ENCODE measurements around the gene GALNT1.
A peak's percentile ranks its signal among the peaks of the same experiment; 100 is the strongest.

GALNT1 gene

GRCh38 chr18:35581898-35582641 is 530 bp downstream of the GALNT1 start:
- DNase-seq (ENCODE audit: insufficient read length, low spot score) (no peak), FAIRE-seq (peak; percentile 33)
- TF ChIP-seq POLR2A (IDR thresholded peaks at IDR 0.05; ENCODE audit: low read depth, low read length) = no peak
- TF ChIP-seq PAX5 (IDR thresholded peaks at IDR 0.05; ENCODE audit: insufficient read depth, low read length, severe bottlenecking) = no peak
- no peak for TF ChIP-seq POU2F2 (IDR thresholded peaks at IDR 0.05; ENCODE audit: low read depth, low read length)
- TF ChIP-seq TAF1 (IDR thresholded peaks at IDR 0.05; ENCODE audit: low read depth, low read length) = no peak
- TF ChIP-seq SPI1 (IDR thresholded peaks at IDR 0.05; ENCODE audit: low read depth, low read length) = no peak
- TF ChIP-seq POLR2AphosphoS5 (IDR thresholded peaks at IDR 0.05; ENCODE audit: low read depth, low read length) = no peak

GRCh38 chr18:35582899-35583558 is 1.5 kb downstream of the GALNT1 start:
- no peak for DNase-seq (ENCODE audit: insufficient read length, low spot score)
- TF ChIP-seq SPI1 (IDR thresholded peaks at IDR 0.05; ENCODE audit: low read depth, low read length) = no peak
- TF ChIP-seq POLR2AphosphoS5 (IDR thresholded peaks at IDR 0.05; ENCODE audit: low read depth, low read length) = no peak
- no peak for TF ChIP-seq PAX5 (IDR thresholded peaks at IDR 0.05; ENCODE audit: insufficient read depth, low read length, severe bottlenecking)
- no peak for TF ChIP-seq POLR2A (IDR thresholded peaks at IDR 0.05; ENCODE audit: low read depth, low read length)
- no peak for TF ChIP-seq TAF1 (IDR thresholded peaks at IDR 0.05; ENCODE audit: low read depth, low read length)
- no peak for TF ChIP-seq POU2F2 (IDR thresholded peaks at IDR 0.05; ENCODE audit: low read depth, low read length)
- FAIRE-seq = peak; percentile 50

GRCh38 chr18:35584735-35585134 is 3.2 kb downstream of the GALNT1 start:
- FAIRE-seq = no peak
- TF ChIP-seq PAX5 (IDR thresholded peaks at IDR 0.05; ENCODE audit: insufficient read depth, low read length, severe bottlenecking) (no peak), POLR2A (IDR thresholded peaks at IDR 0.05; ENCODE audit: low read depth, low read length) (no peak), SPI1 (IDR thresholded peaks at IDR 0.05; ENCODE audit: low read depth, low read length) (no peak), POLR2AphosphoS5 (IDR thresholded peaks at IDR 0.05; ENCODE audit: low read depth, low read length) (no peak), POU2F2 (IDR thresholded peaks at IDR 0.05; ENCODE audit: low read depth, low read length) (no peak), TAF1 (IDR thresholded peaks at IDR 0.05; ENCODE audit: low read depth, low read length) (no peak)
- no peak for DNase-seq (ENCODE audit: insufficient read length, low spot score)

- no peak for TF ChIP-seq SPI1 (IDR thresholded peaks at IDR 0.05; ENCODE audit: low read depth, low read length)
- TF ChIP-seq PAX5 (IDR thresholded peaks at IDR 0.05; ENCODE audit: insufficient read depth, low read length, severe bottlenecking) = no peak
- no peak for TF ChIP-seq TAF1 (IDR thresholded peaks at IDR 0.05; ENCODE audit: low read depth, low read length)
- no peak for TF ChIP-seq POU2F2 (IDR thresholded peaks at IDR 0.05; ENCODE audit: low read depth, low read length)
- TF ChIP-seq POLR2A (IDR thresholded peaks at IDR 0.05; ENCODE audit: low read depth, low read length) = no peak
- no peak for TF ChIP-seq POLR2AphosphoS5 (IDR thresholded peaks at IDR 0.05; ENCODE audit: low read depth, low read length)
- FAIRE-seq = no peak
- DNase-seq (ENCODE audit: insufficient read length, low spot score) = no peak
Observed at GRCh38 chr18:35585608-35586007, 4.1 kb downstream of the GALNT1 start.

GRCh38 chr18:35588122-35588521 is 6.6 kb downstream of the GALNT1 start:
- no peak for TF ChIP-seq POLR2AphosphoS5 (IDR thresholded peaks at IDR 0.05; ENCODE audit: low read depth, low read length)
- TF ChIP-seq TAF1 (IDR thresholded peaks at IDR 0.05; ENCODE audit: low read depth, low read length) = no peak
- TF ChIP-seq SPI1 (IDR thresholded peaks at IDR 0.05; ENCODE audit: low read depth, low read length) = no peak
- no peak for TF ChIP-seq PAX5 (IDR thresholded peaks at IDR 0.05; ENCODE audit: insufficient read depth, low read length, severe bottlenecking)
- no peak for TF ChIP-seq POU2F2 (IDR thresholded peaks at IDR 0.05; ENCODE audit: low read depth, low read length)
- TF ChIP-seq POLR2A (IDR thresholded peaks at IDR 0.05; ENCODE audit: low read depth, low read length) = no peak
- no peak for DNase-seq (ENCODE audit: insufficient read length, low spot score)
- FAIRE-seq = no peak

GRCh38 chr18:35588995-35589394 is 7.5 kb downstream of the GALNT1 start:
- no peak for TF ChIP-seq PAX5 (IDR thresholded peaks at IDR 0.05; ENCODE audit: insufficient read depth, low read length, severe bottlenecking)
- TF ChIP-seq SPI1 (IDR thresholded peaks at IDR 0.05; ENCODE audit: low read depth, low read length) = no peak
- no peak for TF ChIP-seq TAF1 (IDR thresholded peaks at IDR 0.05; ENCODE audit: low read depth, low read length)
- TF ChIP-seq POLR2A (IDR thresholded peaks at IDR 0.05; ENCODE audit: low read depth, low read length) = no peak
- TF ChIP-seq POLR2AphosphoS5 (IDR thresholded peaks at IDR 0.05; ENCODE audit: low read depth, low read length) = no peak
- no peak for TF ChIP-seq POU2F2 (IDR thresholded peaks at IDR 0.05; ENCODE audit: low read depth, low read length)
- DNase-seq (ENCODE audit: insufficient read length, low spot score) (no peak), FAIRE-seq (peak; percentile 79)

- DNase-seq (ENCODE audit: insufficient read length, low spot score) (no peak), FAIRE-seq (no peak)
- TF ChIP-seq POLR2AphosphoS5 (IDR thresholded peaks at IDR 0.05; ENCODE audit: low read depth, low read length) = no peak
- no peak for TF ChIP-seq PAX5 (IDR thresholded peaks at IDR 0.05; ENCODE audit: insufficient read depth, low read length, severe bottlenecking)
- TF ChIP-seq POLR2A (IDR thresholded peaks at IDR 0.05; ENCODE audit: low read depth, low read length) = no peak
- TF ChIP-seq POU2F2 (IDR thresholded peaks at IDR 0.05; ENCODE audit: low read depth, low read length) = no peak
- no peak for TF ChIP-seq TAF1 (IDR thresholded peaks at IDR 0.05; ENCODE audit: low read depth, low read length)
- no peak for TF ChIP-seq SPI1 (IDR thresholded peaks at IDR 0.05; ENCODE audit: low read depth, low read length)
Observed at GRCh38 chr18:35589546-35589945, 8.0 kb downstream of the GALNT1 start.

GRCh38 chr18:35590935-35591334 is 9.4 kb downstream of the GALNT1 start:
- FAIRE-seq (no peak), DNase-seq (ENCODE audit: insufficient read length, low spot score) (no peak)
- TF ChIP-seq POU2F2 (IDR thresholded peaks at IDR 0.05; ENCODE audit: low read depth, low read length) (no peak), TAF1 (IDR thresholded peaks at IDR 0.05; ENCODE audit: low read depth, low read length) (no peak), POLR2A (IDR thresholded peaks at IDR 0.05; ENCODE audit: low read depth, low read length) (no peak), SPI1 (IDR thresholded peaks at IDR 0.05; ENCODE audit: low read depth, low read length) (no peak), PAX5 (IDR thresholded peaks at IDR 0.05; ENCODE audit: insufficient read depth, low read length, severe bottlenecking) (no peak), POLR2AphosphoS5 (IDR thresholded peaks at IDR 0.05; ENCODE audit: low read depth, low read length) (no peak)

- DNase-seq (ENCODE audit: insufficient read length, low spot score) = no peak
- TF ChIP-seq POLR2AphosphoS5 (IDR thresholded peaks at IDR 0.05; ENCODE audit: low read depth, low read length) = no peak
- TF ChIP-seq PAX5 (IDR thresholded peaks at IDR 0.05; ENCODE audit: insufficient read depth, low read length, severe bottlenecking) = no peak
- no peak for TF ChIP-seq POLR2A (IDR thresholded peaks at IDR 0.05; ENCODE audit: low read depth, low read length)
- TF ChIP-seq SPI1 (IDR thresholded peaks at IDR 0.05; ENCODE audit: low read depth, low read length) = peak; percentile 97
- no peak for TF ChIP-seq TAF1 (IDR thresholded peaks at IDR 0.05; ENCODE audit: low read depth, low read length)
- peak; percentile 75 for TF ChIP-seq POU2F2 (IDR thresholded peaks at IDR 0.05; ENCODE audit: low read depth, low read length)
- peak; percentile 91 for FAIRE-seq
Observed at GRCh38 chr18:35592298-35592697, 10.8 kb downstream of the GALNT1 start.

All from GM12891 (cell line).